Measurements from ENCODE around the gene NRG2. TPM values are rescaled to one million over a fixed set of nuclear protein-coding genes. Genes with fewer than 3 reads are reported as not detected.

The NRG2 gene
- total and polyA plus RNA-seq, 2 donors (not counting 3 experiments of a cell fraction or from before 2014, with no cell fraction given): 0.26 to 0.42 TPM

DNA sequence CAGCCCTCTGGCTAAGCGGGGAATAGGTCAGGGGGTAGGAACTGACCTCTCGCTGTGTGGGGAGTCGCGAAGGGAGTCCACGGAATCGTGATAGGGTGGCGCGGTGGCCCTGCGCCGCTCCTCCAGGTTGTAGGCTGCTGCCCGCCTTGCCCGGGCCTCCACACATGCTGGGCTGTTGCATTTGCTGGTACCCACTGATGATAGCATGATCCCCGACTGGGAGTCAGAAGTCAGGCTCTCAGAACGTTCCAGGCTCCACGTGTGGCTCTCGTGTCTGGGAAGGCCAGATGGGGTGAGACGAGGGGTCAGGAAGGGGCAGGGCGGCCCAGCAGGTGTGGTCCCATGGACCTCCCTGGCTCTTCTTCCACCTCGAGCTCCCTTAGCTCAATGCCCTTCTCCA is 191.5 kb downstream of the NRG2 start:
- intact Hi-C loops (cut with micrococcal nuclease): no loop called here
- TF ChIP-seq MYC (IDR thresholded peaks at IDR 0.05; ENCODE audit: low read depth, low read length) (no peak), JUN (IDR thresholded peaks at IDR 0.05; ENCODE audit: borderline replicate concordance, insufficient read depth, insufficient read length, low read depth) (no peak), MAX (IDR thresholded peaks at IDR 0.05; ENCODE audit: insufficient read depth, insufficient read length) (no peak), FOS (IDR thresholded peaks at IDR 0.05; ENCODE audit: borderline replicate concordance, insufficient read depth, low read length) (no peak), POLR2AphosphoS5 (IDR thresholded peaks at IDR 0.05; ENCODE audit: insufficient read depth, low read depth, low read length) (no peak), EZH2 (IDR thresholded peaks at IDR 0.05; ENCODE audit: borderline replicate concordance, low read depth, low read length, severe bottlenecking) (no peak), GATA2 (IDR thresholded peaks at IDR 0.05; ENCODE audit: insufficient read depth, insufficient read length, low read depth, low read length) (no peak), POLR2A (IDR thresholded peaks at IDR 0.05; ENCODE audit: low read depth, low read length) (no peak)
- TF ChIP-seq, protein P1, sequence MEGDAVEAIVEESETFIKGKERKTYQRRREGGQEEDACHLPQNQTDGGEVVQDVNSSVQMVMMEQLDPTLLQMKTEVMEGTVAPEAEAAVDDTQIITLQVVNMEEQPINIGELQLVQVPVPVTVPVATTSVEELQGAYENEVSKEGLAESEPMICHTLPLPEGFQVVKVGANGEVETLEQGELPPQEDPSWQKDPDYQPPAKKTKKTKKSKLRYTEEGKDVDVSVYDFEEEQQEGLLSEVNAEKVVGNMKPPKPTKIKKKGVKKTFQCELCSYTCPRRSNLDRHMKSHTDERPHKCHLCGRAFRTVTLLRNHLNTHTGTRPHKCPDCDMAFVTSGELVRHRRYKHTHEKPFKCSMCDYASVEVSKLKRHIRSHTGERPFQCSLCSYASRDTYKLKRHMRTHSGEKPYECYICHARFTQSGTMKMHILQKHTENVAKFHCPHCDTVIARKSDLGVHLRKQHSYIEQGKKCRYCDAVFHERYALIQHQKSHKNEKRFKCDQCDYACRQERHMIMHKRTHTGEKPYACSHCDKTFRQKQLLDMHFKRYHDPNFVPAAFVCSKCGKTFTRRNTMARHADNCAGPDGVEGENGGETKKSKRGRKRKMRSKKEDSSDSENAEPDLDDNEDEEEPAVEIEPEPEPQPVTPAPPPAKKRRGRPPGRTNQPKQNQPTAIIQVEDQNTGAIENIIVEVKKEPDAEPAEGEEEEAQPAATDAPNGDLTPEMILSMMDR (IDR thresholded peaks at IDR 0.05; ENCODE audit: extremely low read depth in 1 of 2, insufficient read depth in 1 of 2, low read depth in 1 of 2, low read length in 2 of 2): no peak
- H3K4me2 ChIP-seq (ENCODE audit: insufficient read depth, low read length): no peak overlapping the region

More for the DNA sequence above, 191.5 kb downstream of the NRG2 start:
- ChIA-PET POLR2A (no interaction called here), CTCF (interaction anchor here (0.8 to 5.0 kb wide), 2 partner anchors 12 to 63 kb away, joined by 3 to 37 read pairs; no protein-coding TSS in a partner anchor)
- FAIRE-seq (no peak), DNase-seq (ENCODE audit: low read depth, low spot score) (no peak)
- Histone ChIP-seq H3K4me1 (ENCODE audit: control insufficient read depth, extremely low read depth, insufficient read depth, low read length) (no peaks in the 10 kb centered on the region), H2AFZ (ENCODE audit: low read depth, low read length) (no peak overlapping the region), H3K79me2 (ENCODE audit: control insufficient read depth, insufficient read depth, low read length) (no peaks in the 10 kb centered on the region), H3K27me3 (ENCODE audit: control insufficient read depth in 2 of 2, insufficient read depth in 2 of 2, low read length in 2 of 2) (peaks cover 2 to 4% of the 10 kb centered on the region in 2 experiments), H3K27ac (ENCODE audit: insufficient read depth, low read depth, low read length) (no peak overlapping the region), H3K9me3 (replicated peaks; ENCODE audit: control insufficient read depth, insufficient read depth, low read length) (no peaks in the 10 kb centered on the region), H4K20me1 (replicated peaks; ENCODE audit: control insufficient read depth, extremely low read depth, insufficient read depth, low read length) (no peaks in the 10 kb centered on the region), H3K9me1 (replicated peaks; ENCODE audit: control insufficient read depth, extremely low read depth, insufficient read depth, low read length) (no peaks in the 10 kb centered on the region), H3K36me3 (ENCODE audit: control insufficient read depth in 2 of 2, extremely low read depth in 1 of 2, insufficient read depth in 2 of 2, low read length in 2 of 2) (no peaks in the 10 kb centered on the region), H3K9ac (replicated peaks; ENCODE audit: extremely low read depth, insufficient read depth, low read length) (no peak overlapping the region), H3K4me3 (replicated peaks in 1 of 3; ENCODE audit: insufficient read depth in 1 of 3, low read depth in 1 of 3, low read length in 3 of 3) (no peak overlapping the region)
- no TSS peak for BruUV-seq (replicated peaks)
- dilution Hi-C loops (cut with MboI; ENCODE audit: extremely low pct_ligation_motif_present, low sequenced_read_pairs): no loop called here

Measured in endothelial cell of umbilical vein (primary cell).